H9 (cell line): Measurements from ENCODE around the gene PLEK2. TPM values are rescaled to one million over a fixed set of nuclear protein-coding genes. Genes with fewer than 3 reads are reported as not detected.

Experiments used
- DNase-seq: peaks from one replicate; pipeline ENCODE4 v3.0.0-alpha.2; 2017
- H2AFZ ChIP-seq: one replicate; pipeline ENCODE4 v1.6.1; 2013; ENCODE audit warnings: mild to moderate bottlenecking, low read length, control low read depth, moderate library complexity
- H2AK5ac ChIP-seq: 2 replicates; pipeline ENCODE4 v1.6.1; 2013; ENCODE audit warnings: low read length, control low read depth, mixed read lengths; ENCODE audit not compliant: insufficient read length
- H2BK120ac ChIP-seq: one replicate; pipeline ENCODE4 v1.6.1; 2013; ENCODE audit warnings: low read depth, mild to moderate bottlenecking, low read length, control low read depth, inconsistent platforms; ENCODE audit not compliant: poor library complexity, severe bottlenecking
- H2BK12ac ChIP-seq: 2 replicates; pipeline ENCODE4 v1.6.1; 2013; ENCODE audit warnings: low read length, control low read depth, mixed read lengths, low read depth; ENCODE audit not compliant: insufficient read length
- H2BK15ac ChIP-seq: 2 replicates; pipeline ENCODE4 v1.6.1; 2013; ENCODE audit warnings: low read depth, low read length, control low read depth
- H2BK20ac ChIP-seq: one replicate; pipeline ENCODE4 v1.6.1; 2013; ENCODE audit warnings: low read depth, mild to moderate bottlenecking, low read length, control low read depth, inconsistent platforms; ENCODE audit not compliant: poor library complexity, severe bottlenecking
- H2BK5ac ChIP-seq: 2 replicates; pipeline ENCODE4 v1.6.1; 2013; ENCODE audit warnings: low read length, control low read depth, mixed read lengths; ENCODE audit not compliant: insufficient read length
- H3K14ac ChIP-seq: 2 replicates; pipeline ENCODE4 v1.6.1; 2013; ENCODE audit warnings: low read length, control low read depth; ENCODE audit not compliant: insufficient read depth
- H3K18ac ChIP-seq: 2 replicates; pipeline ENCODE4 v1.6.1; 2013; ENCODE audit warnings: low read depth, mild to moderate bottlenecking, mixed read lengths, low read length, control low read depth; ENCODE audit not compliant: insufficient read length
- H3K23ac ChIP-seq: 2 replicates; pipeline ENCODE4 v1.6.1; 2013; ENCODE audit warnings: low read length, control low read depth, mixed read lengths, low read depth; ENCODE audit not compliant: insufficient read length
- H3K23me2 ChIP-seq: 2 replicates; pipeline ENCODE4 v1.6.1; 2013; ENCODE audit warnings: low read depth, mild to moderate bottlenecking, mixed read lengths, low read length, control low read depth; ENCODE audit not compliant: insufficient read length, poor library complexity, severe bottlenecking
- H3K27ac ChIP-seq: 2 replicates; pipeline ENCODE4 v1.5.1; 2013; ENCODE audit warnings: low read length, control low read depth, mixed read lengths, low read depth; ENCODE audit not compliant: insufficient read length
- H3K27me3 ChIP-seq: 2 replicates; pipeline ENCODE4 v1.6.1; 2013; ENCODE audit warnings: low read length, control low read depth, inconsistent platforms; ENCODE audit not compliant: insufficient read depth
- H3K4ac ChIP-seq: 2 replicates; pipeline ENCODE4 v1.6.1; 2013; ENCODE audit warnings: low read depth, mild to moderate bottlenecking, control low read depth, inconsistent platforms, low read length, moderate library complexity
- H3K4me1 ChIP-seq: 2 replicates; pipeline ENCODE4 v1.6.1; 2013; ENCODE audit warnings: low read length, control low read depth, inconsistent platforms; ENCODE audit not compliant: insufficient read depth
- H3K4me2 ChIP-seq: 2 replicates; pipeline ENCODE4 v1.6.1; 2013; ENCODE audit warnings: low read length, control low read depth, mixed read lengths; ENCODE audit not compliant: insufficient read length, insufficient read depth
- H3K56ac ChIP-seq: 2 replicates; pipeline ENCODE4 v1.6.1; 2013; ENCODE audit warnings: low read depth, mild to moderate bottlenecking, mixed read lengths, low read length, control low read depth; ENCODE audit not compliant: insufficient read length
- H3K79me1 ChIP-seq: 2 replicates; pipeline ENCODE4 v1.6.1; 2013; ENCODE audit warnings: low read depth, mild to moderate bottlenecking, moderate library complexity, low read length, control low read depth, inconsistent platforms; ENCODE audit not compliant: insufficient read depth, poor library complexity, severe bottlenecking
- H3K79me2 ChIP-seq: 2 replicates; pipeline ENCODE4 v1.6.1; 2013; ENCODE audit warnings: low read length, control low read depth, inconsistent platforms; ENCODE audit not compliant: insufficient read depth
- H3K9ac ChIP-seq: 2 replicates; pipeline ENCODE4 v1.6.1; 2013; ENCODE audit warnings: low read length, control low read depth, mixed read lengths; ENCODE audit not compliant: insufficient read length; ENCODE audit errors: extremely low read depth
- H3K9me3 ChIP-seq: one replicate; pipeline ENCODE4 v1.6.1; 2013; ENCODE audit warnings: low read depth, low read length, inconsistent platforms; ENCODE audit not compliant: control insufficient read depth
- H3T11ph ChIP-seq: one replicate; pipeline ENCODE4 v1.6.1; 2013; ENCODE audit warnings: mild to moderate bottlenecking, low read length, control low read depth, inconsistent platforms
- H4K20me1 ChIP-seq: one replicate; pipeline ENCODE4 v1.6.1; 2013; ENCODE audit not compliant: control insufficient read depth, insufficient read length, insufficient read depth
- H4K5ac ChIP-seq: 2 replicates; pipeline ENCODE4 v1.6.1; 2013; ENCODE audit warnings: low read depth, mild to moderate bottlenecking, mixed read lengths, low read length, control low read depth; ENCODE audit not compliant: insufficient read length
- H4K8ac ChIP-seq: replicated peaks from 2 replicates; pipeline ENCODE4 v1.6.1; 2013; ENCODE audit warnings: low read length, control low read depth, mixed read lengths, low read depth; ENCODE audit not compliant: insufficient read length
- H4K91ac ChIP-seq: 2 replicates; pipeline ENCODE4 v1.6.1; 2013; ENCODE audit warnings: low read depth, mild to moderate bottlenecking, moderate library complexity, mixed read lengths, low read length, control low read depth; ENCODE audit not compliant: insufficient read length
- H3K27ac Mint-ChIP-seq, 3 experiments: 2 replicates in 2 of 3; 3 replicates in 1 of 3; pipeline ENCODE4 v1.8.0; 2020 to 2021; ENCODE audit warnings: mixed read lengths in 3 of 3, mild to moderate bottlenecking in 1 of 3, moderate library complexity in 1 of 3
- H3K27me3 Mint-ChIP-seq: 2 replicates; pipeline ENCODE4 v1.8.0; 2021; ENCODE audit warnings: low read depth, mild to moderate bottlenecking, moderate library complexity, mixed read lengths
- H3K36me3 Mint-ChIP-seq, 3 experiments: 2 replicates in 2 of 3; 3 replicates in 1 of 3; pipeline ENCODE4 v1.8.0; 2020 to 2021; ENCODE audit warnings: low read depth in 3 of 3, mixed read lengths in 3 of 3; ENCODE audit not compliant: insufficient read depth in 1 of 3
- H3K4me1 Mint-ChIP-seq, 2 experiments: 2 replicates each; pipeline ENCODE4 v1.8.0; 2020; ENCODE audit warnings: mixed read lengths in 2 of 2
- H3K4me3 Mint-ChIP-seq, 2 experiments: 2 replicates in 1 of 2; 3 replicates in 1 of 2; pipeline ENCODE4 v1.8.0; 2020 to 2021; ENCODE audit warnings: mild to moderate bottlenecking in 2 of 2, mixed read lengths in 2 of 2, moderate library complexity in 1 of 2
- H3K9me3 Mint-ChIP-seq, 2 experiments: 2 replicates in 1 of 2; 3 replicates in 1 of 2; pipeline ENCODE4 v1.8.0; 2020; ENCODE audit warnings: mild to moderate bottlenecking in 2 of 2, mixed read lengths in 2 of 2, moderate library complexity in 1 of 2
- CTCF ChIP-seq: fragments of 200-600 bp; sonication (generic); conservative IDR thresholded peaks from 3 replicates; pipeline ENCODE4 v1.8.0; 2021; ENCODE audit warnings: antibody characterized with exemption, mild to moderate bottlenecking
- WGBS: extraction: QIAGEN DNeasy Blood & Tissue Kit; methylation state at CpG from one replicate; pipeline ENCODE4 v1.1.7; 2013; ENCODE audit warnings: missing lambda C conversion rate, low lambda C conversion rate, mixed read lengths; ENCODE audit not compliant: insufficient read length; ENCODE audit errors: extremely low coverage; 5-methylcytosine and 5-hydroxymethylcytosine counted together
- total RNA-seq: library from RNA; stranded (reverse); gene quantifications from 2 replicates; pipeline ENCODE4 v1.2.1, GENCODE V29; 2021

PLEK2 gene
- total RNA-seq, 1 experiment from 2014 or later, result not detected

DNA sequence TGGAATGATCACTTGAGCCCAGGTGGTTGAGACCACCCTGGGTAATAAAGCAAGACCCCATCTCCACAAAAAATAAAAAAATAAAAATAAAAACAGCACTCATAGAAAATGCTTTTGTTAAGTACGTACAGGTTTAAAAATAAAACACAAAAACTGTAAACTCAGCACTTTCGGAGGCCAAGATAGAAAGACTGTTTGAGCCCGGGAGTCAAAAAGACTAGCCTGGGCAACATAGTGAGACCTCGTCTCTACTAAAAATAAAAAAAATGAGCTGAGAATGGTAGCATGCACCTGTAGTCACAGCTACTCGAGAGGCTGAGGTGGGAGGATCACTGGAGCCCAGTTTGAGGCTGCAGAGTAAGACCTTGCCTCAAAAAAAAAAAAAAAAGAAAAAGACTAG lies 59.9 kb downstream of the PLEK2 start:
- Histone ChIP-seq H3K9me3 (no peaks in the 10 kb centered on the region), H2BK20ac (no peak overlapping the region), H4K20me1 (no peaks in the 10 kb centered on the region), H3K9ac (no peak overlapping the region), H3K14ac (no peak overlapping the region), H4K8ac (no peak overlapping the region), H4K5ac (no peak overlapping the region), H3K4me2 (no peak overlapping the region), H2BK5ac (no peak overlapping the region), H3K27ac (no peak overlapping the region), H3K23me2 (no peaks in the 10 kb centered on the region), H2AK5ac (no peak overlapping the region), H3K23ac (no peak overlapping the region), H3K79me2 (peaks cover 2% of the 10 kb centered on the region), H3K79me1 (no peaks in the 10 kb centered on the region), H2AFZ (no peak overlapping the region), H3K18ac (no peak overlapping the region), H3K4me1 (no peaks in the 10 kb centered on the region), H3K27me3 (no peaks in the 10 kb centered on the region), H4K91ac (no peak overlapping the region), H2BK120ac (no peak overlapping the region), H3T11ph (no peak overlapping the region), H2BK15ac (no peak overlapping the region), H2BK12ac (no peak overlapping the region), H3K4ac (no peak overlapping the region), H3K56ac (no peak overlapping the region)
- Mint-ChIP-seq H3K9me3 (no peaks in the 10 kb centered on the region), H3K27me3 (no peaks in the 10 kb centered on the region), H3K27ac (no peak overlapping the region), H3K4me3 (no peak overlapping the region), H3K36me3 (peaks cover 12 to 35% (median 28%) of the 10 kb centered on the region in 3 experiments; a peak in 6 of 7 replicates), H3K4me1 (no peaks in the 10 kb centered on the region)
- no CpG with 5 or more reads among the region's 5 CpGs for WGBS
- no peak for TF ChIP-seq CTCF
- no peak for DNase-seq
